K562 (cell line): Measurements from ENCODE around the gene GALNT18. TPM values are rescaled to one million over a fixed set of nuclear protein-coding genes. Genes with fewer than 3 reads are reported as not detected.
A peak's percentile ranks its signal among the peaks of the same experiment; 100 is the strongest.

Experiments
- ATAC-seq: fragments of 200-7000 bp; cut with Tn5 transposase; 3 replicates; pipeline ENCODE4 v1.9.1; 2020; ENCODE audit warnings: moderate library complexity
- BruUV-seq: library from RNA; stranded (reverse); fragments of 400-500 nt; replicated peaks from 2 replicates; lab custom pipeline; 2021; lab: Mats Ljungman, UMichigan
- CTCF ChIA-PET: fragments of 300-600 bp; formaldehyde crosslinking; extraction: SDS; loops from one replicate; lab custom pipeline; 2021; ENCODE audit warnings: low intra/inter-chr PET ratio; lab: Yijun Ruan, JAX
- POLR2A ChIA-PET: fragments of 300-600, 350-650 bp; sonication (Branson Sonifier 250); formaldehyde crosslinking; extraction: SDS; loops from one replicate; lab custom pipeline; 2021; ENCODE audit warnings: antibody characterized with exemption, inconsistent platforms; lab: Yijun Ruan, JAX
- DNase-seq, 4 experiments: peaks; one replicate each; pipeline versions ENCODE4 v3.0.0 to v3.0.0-alpha.2; 2011 to 2018; ENCODE audit warnings: low spot score in 3 of 4, mixed read lengths in 3 of 4; ENCODE audit errors: extremely low read depth in 1 of 4
- FAIRE-seq: peaks from 2 replicates; lab custom pipeline; 2011; peaks lifted over from hg19 to GRCh38; lab: Jason Lieb, UNC
- H2AFZ ChIP-seq: 2 replicates; pipeline ENCODE4 v1.6.0; 2011; ENCODE audit warnings: low read depth, low read length, control low read depth, inconsistent platforms
- H3K27ac ChIP-seq: fragments of 200-600 bp; 3 replicates; pipeline ENCODE4 v1.8.0; 2011; ENCODE audit warnings: low read depth, mild to moderate bottlenecking, control low read depth, inconsistent platforms, low read length, moderate library complexity, mixed read lengths; ENCODE audit errors: extremely low read depth
- H3K27me3 ChIP-seq, 2 experiments: fragments of 300-600 bp in 1 of 2; 2 replicates in 1 of 2; 3 replicates in 1 of 2; pipeline versions ENCODE4 v1.6.0 to v1.8.0; 2011; ENCODE audit warnings: inconsistent platforms in 2 of 2, low read length in 2 of 2, mild to moderate bottlenecking in 1 of 2, mixed read lengths in 1 of 2, moderate library complexity in 1 of 2; ENCODE audit not compliant: control insufficient read depth in 2 of 2, insufficient read depth in 2 of 2
- H3K36me3 ChIP-seq: fragments of 300-600 bp; 3 replicates; pipeline ENCODE4 v1.8.0; 2011; ENCODE audit warnings: mild to moderate bottlenecking, low read length, inconsistent platforms; ENCODE audit not compliant: control insufficient read depth, insufficient read depth
- H3K4me1 ChIP-seq, 2 experiments: fragments of 200-600 bp in 1 of 2; replicated peaks in 1 of 2; 2 replicates in 1 of 2; 3 replicates in 1 of 2; pipeline versions ENCODE4 v1.5.1 to v1.8.0; 2011; ENCODE audit warnings: inconsistent platforms in 2 of 2, low read length in 2 of 2, mild to moderate bottlenecking in 1 of 2, mixed read lengths in 1 of 2, moderate library complexity in 1 of 2; ENCODE audit not compliant: control insufficient read depth in 2 of 2, insufficient read depth in 2 of 2
- H3K4me2 ChIP-seq: 2 replicates; pipeline ENCODE4 v1.6.1; 2011; ENCODE audit warnings: low read length, control low read depth, inconsistent platforms, mixed read lengths; ENCODE audit not compliant: insufficient read depth
- H3K4me3 ChIP-seq: fragments of 200-600 bp; sonication (generic), shearing (Covaris generic); 2 replicates; pipeline ENCODE4 v1.5.1; 2016; ENCODE audit warnings: control low read depth, inconsistent platforms
- H3K79me2 ChIP-seq: fragments of 200-600 bp; 3 replicates; pipeline ENCODE4 v1.8.0; 2011; ENCODE audit warnings: low read length, inconsistent platforms; ENCODE audit not compliant: control insufficient read depth, insufficient read depth
- H3K9ac ChIP-seq, 2 experiments: 2 replicates each; pipeline versions ENCODE4 v1.6.0 to v1.6.1; 2011; ENCODE audit warnings: low read depth in 2 of 2, low read length in 2 of 2, control low read depth in 1 of 2, inconsistent platforms in 1 of 2, mild to moderate bottlenecking in 1 of 2, mixed read lengths in 1 of 2; ENCODE audit not compliant: insufficient read depth in 1 of 2
- H3K9me1 ChIP-seq: one replicate; pipeline ENCODE4 v1.6.0; 2011; ENCODE audit warnings: inconsistent platforms, mild to moderate bottlenecking, low read length, moderate library complexity; ENCODE audit not compliant: control insufficient read depth, insufficient read depth
- H3K9me3 ChIP-seq: replicated peaks from 2 replicates; pipeline ENCODE4 v1.5.1; 2011; ENCODE audit warnings: low read depth, low read length, inconsistent platforms; ENCODE audit not compliant: control insufficient read depth, insufficient read depth
- H4K20me1 ChIP-seq: replicated peaks from 2 replicates; pipeline ENCODE4 v1.6.1; 2011; ENCODE audit warnings: low read length, inconsistent platforms, mixed read lengths; ENCODE audit not compliant: control insufficient read depth, insufficient read depth
- CC2D1A ChIP-seq: fragments of 450-650 bp; IDR thresholded peaks from 2 replicates; pipeline ENCODE4 v1.6.1; 2017; ENCODE audit warnings: mild to moderate bottlenecking
- DDX20 ChIP-seq: fragments of 450-650 bp; IDR thresholded peaks from 2 replicates; pipeline ENCODE4 v1.6.1; 2016; ENCODE audit warnings: missing genetic modification characterization, low read depth, mild to moderate bottlenecking, missing compliant biosample characterization, moderate library complexity
- OTX1 ChIP-seq: fragments of 450-650 bp; formaldehyde crosslinking; IDR thresholded peaks from 2 replicates; pipeline ENCODE4 v1.4.0; 2022; ENCODE audit warnings: mild to moderate bottlenecking
- POLR2AphosphoS5 ChIP-seq: IDR thresholded peaks from 2 replicates; pipeline ENCODE4 v1.6.1; 2011; ENCODE audit warnings: mild to moderate bottlenecking, low read depth, low read length, moderate library complexity; ENCODE audit not compliant: control insufficient read depth, insufficient read depth
- PURB ChIP-seq: sonication (generic); formaldehyde crosslinking; IDR thresholded peaks from 2 replicates; pipeline ENCODE4 v1.9.0; 2021; ENCODE audit warnings: low read depth, mild to moderate bottlenecking, missing genetic modification reagents
- RBM17 ChIP-seq: fragments of 200-400 bp; formaldehyde crosslinking; IDR thresholded peaks from 2 replicates; pipeline ENCODE4 v1.6.1; 2017; ENCODE audit warnings: low read depth, mild to moderate bottlenecking, low read length, borderline replicate concordance
- SNRNP70 ChIP-seq: fragments of 200-400 bp; formaldehyde crosslinking; optimal IDR thresholded peaks from 2 replicates; pipeline ENCODE3; 2017; ENCODE audit warnings: low read depth, low read length
- TAF15 ChIP-seq: fragments of 200-400 bp; formaldehyde crosslinking; IDR thresholded peaks from 2 replicates; pipeline ENCODE4 v1.6.1; 2017; ENCODE audit warnings: mild to moderate bottlenecking, low read depth, low read length, moderate library complexity
- ZNF121 ChIP-seq: sonication (generic); formaldehyde crosslinking; conservative IDR thresholded peaks from 2 replicates; pipeline ENCODE4 v1.8.0; 2022; ENCODE audit warnings: missing genetic modification reagents
- WGBS: fragments of 100-300 bp; shearing (Covaris generic); methylation state at CpG from one replicate; pipeline ENCODE4 v1.1.6; 2016; ENCODE audit warnings: low coverage, mixed read lengths; ENCODE audit not compliant: insufficient coverage; ENCODE audit errors: missing lambda C conversion rate; 5-methylcytosine and 5-hydroxymethylcytosine counted together
- in situ Hi-C: fragments of 300-500 bp; cut with MboI; formaldehyde crosslinking; loops from 4 replicates; pipeline ENCODE4 v1.15.0; 2018; ENCODE audit warnings: inconsistent platforms, mixed read lengths
- intact Hi-C: fragments of 100-400 bp; cut with micrococcal nuclease; formaldehyde crosslinking; loops from 2 replicates; pipeline ENCODE4 v1.14.2; 2022
- polyA plus RNA-seq, 8 experiments: library from polyadenylated mRNA; depleted of rRNA in 4 of 8; stranded (reverse) in 5 of 8; unstranded in 3 of 8; fragments of >200 nt; fragmentation: Nextera tagmentation in 2 of 8; fragmentation: Illumina TruSeq in 1 of 8; extraction: Ambion mirVana in 2 of 8; extraction: Trizol in 1 of 8; gene quantifications; 2 replicates each; pipeline versions ENCODE4 v1.2.1 to v1.2.3, GENCODE V29; 2011 to 2014; ENCODE audit warnings: inconsistent platforms in 1 of 8, missing spikeins in 1 of 8
- total RNA-seq, 7 experiments: library from RNA; depleted of rRNA in 6 of 7; stranded (reverse); fragments of >200 nt in 6 of 7; fragmentation: Illumina TruSeq in 2 of 7; extraction: Trizol in 2 of 7; gene quantifications; 2 replicates each; pipeline versions ENCODE4 v1.2.1 to v1.2.3, GENCODE V29; 2011 to 2021; ENCODE audit warnings: low replicate concordance in 1 of 7
- TF ChIP-seq, protein P1 (sequence below): sonication (generic); formaldehyde crosslinking; IDR thresholded peaks from 2 replicates; pipeline ENCODE4 v1.8.1; 2023; ENCODE audit warnings: mild to moderate bottlenecking, missing genetic modification reagents
- TF ChIP-seq, protein P2 (sequence below): sonication (generic); formaldehyde crosslinking; IDR thresholded peaks from 2 replicates; pipeline ENCODE4 v1.9.0; 2022; ENCODE audit warnings: mild to moderate bottlenecking, missing genetic modification reagents
- TF ChIP-seq, protein P3 (sequence below): fragments of 450-650 bp; IDR thresholded peaks from 2 replicates; pipeline ENCODE4 v1.6.1; 2016; ENCODE audit warnings: missing biosample characterization, missing genetic modification characterization
- TF ChIP-seq, protein P4 (sequence below): fragments of 450-650 bp; IDR thresholded peaks from 2 replicates; pipeline ENCODE4 v1.7.1; 2018; ENCODE audit warnings: mild to moderate bottlenecking, low read depth; ENCODE audit not compliant: partially characterized antibody

The GALNT18 gene
- total and polyA plus RNA-seq, 9 of the 15 experiments (the other 6 are each of a cell fraction or from before 2014, with no cell fraction given): not detected

DNA sequence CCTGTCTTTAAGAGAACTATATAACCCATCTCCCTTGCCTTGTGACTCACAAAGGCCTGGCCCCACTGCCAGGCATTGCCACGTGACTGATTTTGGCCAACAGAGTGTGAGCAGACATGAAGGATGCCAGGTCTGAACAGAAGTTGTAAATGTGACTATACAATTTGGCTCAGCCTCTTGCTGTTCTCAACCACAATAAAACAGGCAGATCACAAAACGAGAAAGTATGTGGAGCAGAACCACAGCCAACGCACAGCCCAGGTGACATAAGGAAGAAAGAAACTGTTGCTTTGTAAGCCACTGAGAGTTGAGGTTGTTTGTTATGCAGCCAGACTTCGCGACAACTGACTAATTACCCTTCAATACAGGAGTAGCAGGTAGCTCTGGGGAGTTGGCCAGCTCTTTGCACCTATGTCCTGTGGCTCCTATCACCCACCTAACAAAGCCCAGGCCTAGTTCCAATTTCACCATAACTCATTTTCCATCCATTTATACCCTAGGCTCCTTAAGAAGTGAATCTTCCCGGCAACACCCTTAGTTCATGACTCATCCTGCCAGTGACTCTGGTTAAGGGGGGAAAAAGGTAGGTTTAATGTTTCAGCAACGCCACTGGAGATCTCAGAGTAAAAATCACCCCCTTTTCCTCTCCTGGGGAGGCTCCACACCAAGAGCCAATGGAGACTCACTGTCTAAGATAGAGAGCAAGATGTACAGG is 53.7 kb downstream of the GALNT18 start (continued):
- TF ChIP-seq, protein P1, sequence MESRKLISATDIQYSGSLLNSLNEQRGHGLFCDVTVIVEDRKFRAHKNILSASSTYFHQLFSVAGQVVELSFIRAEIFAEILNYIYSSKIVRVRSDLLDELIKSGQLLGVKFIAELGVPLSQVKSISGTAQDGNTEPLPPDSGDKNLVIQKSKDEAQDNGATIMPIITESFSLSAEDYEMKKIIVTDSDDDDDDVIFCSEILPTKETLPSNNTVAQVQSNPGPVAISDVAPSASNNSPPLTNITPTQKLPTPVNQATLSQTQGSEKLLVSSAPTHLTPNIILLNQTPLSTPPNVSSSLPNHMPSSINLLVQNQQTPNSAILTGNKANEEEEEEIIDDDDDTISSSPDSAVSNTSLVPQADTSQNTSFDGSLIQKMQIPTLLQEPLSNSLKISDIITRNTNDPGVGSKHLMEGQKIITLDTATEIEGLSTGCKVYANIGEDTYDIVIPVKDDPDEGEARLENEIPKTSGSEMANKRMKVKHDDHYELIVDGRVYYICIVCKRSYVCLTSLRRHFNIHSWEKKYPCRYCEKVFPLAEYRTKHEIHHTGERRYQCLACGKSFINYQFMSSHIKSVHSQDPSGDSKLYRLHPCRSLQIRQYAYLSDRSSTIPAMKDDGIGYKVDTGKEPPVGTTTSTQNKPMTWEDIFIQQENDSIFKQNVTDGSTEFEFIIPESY (CRISPR knock-in tag): no peak
- TF ChIP-seq, protein P2, sequence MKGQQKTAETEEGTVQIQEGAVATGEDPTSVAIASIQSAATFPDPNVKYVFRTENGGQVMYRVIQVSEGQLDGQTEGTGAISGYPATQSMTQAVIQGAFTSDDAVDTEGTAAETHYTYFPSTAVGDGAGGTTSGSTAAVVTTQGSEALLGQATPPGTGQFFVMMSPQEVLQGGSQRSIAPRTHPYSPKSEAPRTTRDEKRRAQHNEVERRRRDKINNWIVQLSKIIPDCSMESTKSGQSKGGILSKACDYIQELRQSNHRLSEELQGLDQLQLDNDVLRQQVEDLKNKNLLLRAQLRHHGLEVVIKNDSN (CRISPR knock-in tag): peak; percentile 56; the same call in 1 of the 2 replicates
- TF ChIP-seq DDX20 (tag) (no peak), TAF15 (no peak), ZNF121 (no peak), PURB (CRISPR knock-in tag) (no peak)

DNA sequence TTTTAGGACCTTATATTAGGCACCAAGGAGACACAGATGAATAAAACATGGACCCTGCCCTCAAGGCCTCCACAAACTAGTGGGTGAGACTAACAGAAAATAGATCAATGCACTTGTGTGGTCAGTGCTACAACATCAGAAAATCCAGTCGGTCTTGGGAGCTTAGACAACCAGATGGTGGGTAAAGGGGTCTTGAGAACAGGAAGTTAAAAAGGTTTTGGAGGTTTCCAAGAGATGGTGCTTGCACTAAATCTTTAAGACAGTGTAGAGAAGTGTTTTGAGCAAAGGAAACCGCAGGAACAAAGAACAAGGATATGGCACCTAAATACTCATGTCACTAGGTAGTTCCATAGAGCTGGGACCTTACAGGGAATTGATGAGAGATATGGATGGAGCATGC is 56.2 kb downstream of the GALNT18 start:
- CTCF ChIA-PET: no interaction called here
- 0% methylated on average over 2 of the region's 2 CpGs for WGBS
- no peaks in the 10 kb centered on the region for H4K20me1 ChIP-seq
- no peaks in the 10 kb centered on the region for H3K9me1 ChIP-seq
- no peak overlapping the region for H3K27ac ChIP-seq
- in situ Hi-C loops (no loop called here), intact Hi-C loops (no loop called here)
- peaks cover 0 to 19% of the 10 kb centered on the region in 2 experiments; a peak in 2 of 5 replicates for H3K27me3 ChIP-seq
- H3K9me3 ChIP-seq: no peaks in the 10 kb centered on the region
- no peak overlapping the region for H2AFZ ChIP-seq
- no peak for ATAC-seq
- DNase-seq: no peak
- FAIRE-seq: no peak
- POLR2A ChIA-PET: no interaction called here
- no peak overlapping the region for H3K4me2 ChIP-seq
- no peaks in the 10 kb centered on the region for H3K4me1 ChIP-seq
- no peaks in the 10 kb centered on the region for H3K79me2 ChIP-seq
- H3K36me3 ChIP-seq: no peaks in the 10 kb centered on the region
- H3K9ac ChIP-seq: no peak overlapping the region
- no peak overlapping the region for H3K4me3 ChIP-seq
- BruUV-seq: no TSS peak
- TF ChIP-seq CC2D1A (no peak), RBM17 (no peak), OTX1 (no peak), POLR2AphosphoS5 (no peak), SNRNP70 (no peak)
- TF ChIP-seq, protein P3, sequence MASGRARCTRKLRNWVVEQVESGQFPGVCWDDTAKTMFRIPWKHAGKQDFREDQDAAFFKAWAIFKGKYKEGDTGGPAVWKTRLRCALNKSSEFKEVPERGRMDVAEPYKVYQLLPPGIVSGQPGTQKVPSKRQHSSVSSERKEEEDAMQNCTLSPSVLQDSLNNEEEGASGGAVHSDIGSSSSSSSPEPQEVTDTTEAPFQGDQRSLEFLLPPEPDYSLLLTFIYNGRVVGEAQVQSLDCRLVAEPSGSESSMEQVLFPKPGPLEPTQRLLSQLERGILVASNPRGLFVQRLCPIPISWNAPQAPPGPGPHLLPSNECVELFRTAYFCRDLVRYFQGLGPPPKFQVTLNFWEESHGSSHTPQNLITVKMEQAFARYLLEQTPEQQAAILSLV (tag): no peak
- TF ChIP-seq, protein P4, sequence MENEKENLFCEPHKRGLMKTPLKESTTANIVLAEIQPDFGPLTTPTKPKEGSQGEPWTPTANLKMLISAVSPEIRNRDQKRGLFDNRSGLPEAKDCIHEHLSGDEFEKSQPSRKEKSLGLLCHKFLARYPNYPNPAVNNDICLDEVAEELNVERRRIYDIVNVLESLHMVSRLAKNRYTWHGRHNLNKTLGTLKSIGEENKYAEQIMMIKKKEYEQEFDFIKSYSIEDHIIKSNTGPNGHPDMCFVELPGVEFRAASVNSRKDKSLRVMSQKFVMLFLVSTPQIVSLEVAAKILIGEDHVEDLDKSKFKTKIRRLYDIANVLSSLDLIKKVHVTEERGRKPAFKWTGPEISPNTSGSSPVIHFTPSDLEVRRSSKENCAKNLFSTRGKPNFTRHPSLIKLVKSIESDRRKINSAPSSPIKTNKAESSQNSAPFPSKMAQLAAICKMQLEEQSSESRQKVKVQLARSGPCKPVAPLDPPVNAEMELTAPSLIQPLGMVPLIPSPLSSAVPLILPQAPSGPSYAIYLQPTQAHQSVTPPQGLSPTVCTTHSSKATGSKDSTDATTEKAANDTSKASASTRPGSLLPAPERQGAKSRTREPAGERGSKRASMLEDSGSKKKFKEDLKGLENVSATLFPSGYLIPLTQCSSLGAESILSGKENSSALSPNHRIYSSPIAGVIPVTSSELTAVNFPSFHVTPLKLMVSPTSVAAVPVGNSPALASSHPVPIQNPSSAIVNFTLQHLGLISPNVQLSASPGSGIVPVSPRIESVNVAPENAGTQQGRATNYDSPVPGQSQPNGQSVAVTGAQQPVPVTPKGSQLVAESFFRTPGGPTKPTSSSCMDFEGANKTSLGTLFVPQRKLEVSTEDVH: no peak
